Measurements from ENCODE around the gene TLE1.
A peak's percentile ranks its signal among the peaks of the same experiment; 100 is the strongest.

Gene TLE1

DNA sequence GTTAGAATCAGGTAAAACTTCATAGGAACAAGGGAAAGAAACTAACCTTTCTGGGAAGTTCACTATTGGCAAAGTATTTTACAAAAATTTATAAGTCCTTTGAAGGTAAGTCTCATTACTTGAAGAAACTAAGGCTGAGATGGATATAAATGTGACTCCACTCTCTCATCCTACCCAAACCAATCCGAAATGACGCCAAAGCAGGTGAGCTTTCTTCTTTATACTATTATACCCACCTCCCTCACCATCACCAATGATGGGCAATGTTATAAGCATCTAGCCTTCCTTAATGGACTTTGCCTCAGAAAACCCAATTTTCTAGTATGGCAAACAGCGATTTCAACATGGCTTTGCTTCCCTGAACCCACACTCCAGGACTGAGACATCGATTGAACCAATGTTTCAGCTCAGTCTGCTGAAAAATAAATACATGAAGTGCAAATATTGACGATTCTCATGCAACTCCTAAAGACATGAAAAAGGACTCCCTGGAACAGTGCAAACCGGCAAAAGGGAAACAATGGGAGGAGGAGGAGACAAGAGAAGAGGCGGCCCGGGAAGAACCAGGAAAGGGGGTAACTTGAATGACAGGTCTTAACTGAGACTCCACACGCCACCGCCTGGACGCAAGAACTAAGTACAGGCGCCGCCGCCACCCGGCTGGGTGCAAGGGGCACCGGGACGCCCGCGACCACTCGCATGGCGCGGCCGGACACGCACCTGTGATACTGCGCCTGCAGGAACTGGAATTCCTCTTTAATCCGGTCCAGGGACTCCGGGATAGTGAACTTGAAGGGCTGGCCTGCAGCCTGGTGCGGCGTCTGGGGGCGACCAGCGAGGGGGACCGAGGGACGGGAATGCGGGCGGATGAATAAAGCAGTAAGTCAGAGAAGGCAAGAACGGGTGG, 2.5 kb downstream of the TLE1 start:
- peak; percentile 94 for DNase-seq (ENCODE audit: low spot score)

DNA sequence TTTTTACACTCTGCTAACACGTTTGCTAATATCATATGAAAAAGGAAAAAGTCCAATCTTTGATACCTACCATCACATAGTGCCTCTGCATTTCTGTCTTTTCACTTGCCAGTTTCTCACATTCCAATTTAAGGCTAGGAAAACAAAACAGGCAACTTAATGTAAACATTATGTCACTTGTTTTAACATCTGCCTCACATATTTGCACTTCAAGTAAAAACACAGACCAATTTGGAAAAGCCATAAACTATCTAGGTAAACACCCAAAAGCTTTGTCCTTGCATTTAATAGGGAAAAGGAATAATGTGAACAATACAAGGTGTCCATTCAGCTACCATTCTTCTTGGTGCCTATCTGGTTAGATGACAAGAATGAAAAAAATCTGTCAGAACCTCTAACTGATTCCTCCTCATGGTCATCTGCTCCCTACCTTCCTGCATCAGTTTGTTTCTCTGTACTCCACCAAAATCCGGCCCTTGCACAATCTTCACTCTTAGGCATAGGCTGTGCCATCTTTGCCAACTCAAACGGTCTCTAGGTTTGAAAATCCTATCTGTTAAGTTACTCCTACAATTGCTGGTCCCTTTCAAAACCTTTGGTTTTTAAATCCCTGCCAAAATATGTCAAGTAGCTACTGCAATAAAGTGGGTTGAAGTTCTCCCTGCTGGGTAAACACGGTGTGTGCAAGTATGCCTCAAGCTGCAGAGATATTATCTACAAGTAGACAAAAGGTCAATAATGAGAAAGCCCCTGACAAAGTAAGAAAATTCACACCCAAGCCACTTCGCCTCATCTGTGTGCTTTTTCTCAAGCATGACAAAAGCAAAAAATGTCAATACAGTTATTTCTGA, 3.4 kb downstream of the TLE1 start:
- DNase-seq (ENCODE audit: low spot score), result no peak

DNA sequence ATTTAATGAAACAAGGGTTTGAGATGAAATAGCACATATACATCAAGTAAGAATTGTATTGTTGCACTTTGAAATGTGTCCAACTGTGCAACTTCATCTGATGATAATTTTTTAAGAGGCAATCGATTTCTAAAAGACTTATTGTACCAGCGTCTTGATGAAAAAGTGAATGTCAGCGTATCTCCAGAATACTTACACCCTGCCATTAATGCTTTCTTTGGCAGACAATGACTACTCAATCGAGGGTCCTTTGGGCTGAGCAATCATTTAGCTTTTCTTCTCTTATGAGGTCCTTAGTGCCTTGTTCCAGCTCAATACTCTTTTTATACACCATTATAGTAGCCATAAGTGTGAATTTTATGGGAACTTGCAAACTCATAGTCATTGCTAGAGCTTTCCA, 4.7 kb downstream of the TLE1 start:
- DNase-seq (ENCODE audit: low spot score), result no peak

DNA sequence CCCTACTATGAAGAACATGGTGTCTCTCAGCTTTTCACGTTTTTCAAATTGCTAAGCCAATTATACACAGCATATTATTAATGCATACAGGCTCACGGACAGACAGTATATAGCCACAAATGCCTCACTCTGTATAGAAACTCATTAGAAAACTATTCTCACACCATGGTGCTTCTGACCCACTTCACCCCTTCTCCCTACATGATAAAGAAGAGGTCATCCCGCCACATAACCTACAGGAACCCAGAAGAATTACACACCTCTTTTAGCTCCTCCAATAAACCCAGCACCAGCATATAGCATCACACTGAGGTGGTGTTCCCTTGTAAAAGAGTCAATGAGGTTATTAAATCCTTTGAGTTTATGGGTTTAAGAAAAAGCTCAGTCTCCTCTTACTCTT, 5.6 kb downstream of the TLE1 start:
- no peak for DNase-seq (ENCODE audit: low spot score)

DNA sequence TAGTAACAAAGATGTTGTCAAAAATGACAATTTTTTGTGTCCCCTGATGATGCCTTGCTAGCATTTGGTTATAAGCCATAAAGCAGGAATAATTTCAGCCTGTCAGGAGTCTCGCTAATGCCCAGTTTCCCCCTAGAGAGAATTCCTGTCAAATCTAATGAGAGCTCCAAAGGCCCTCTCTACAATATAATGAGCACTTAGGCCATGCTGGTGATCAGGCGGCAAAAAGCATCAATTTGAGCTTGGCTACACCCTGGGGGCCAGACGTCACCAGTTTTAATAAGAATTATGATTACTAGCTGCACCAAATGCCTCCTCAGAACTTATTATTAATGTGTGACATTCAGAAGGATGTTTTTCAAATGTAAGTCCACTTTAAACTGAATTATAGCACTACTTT, 6.1 kb downstream of the TLE1 start:
- no peak for DNase-seq (ENCODE audit: low spot score)

DNA sequence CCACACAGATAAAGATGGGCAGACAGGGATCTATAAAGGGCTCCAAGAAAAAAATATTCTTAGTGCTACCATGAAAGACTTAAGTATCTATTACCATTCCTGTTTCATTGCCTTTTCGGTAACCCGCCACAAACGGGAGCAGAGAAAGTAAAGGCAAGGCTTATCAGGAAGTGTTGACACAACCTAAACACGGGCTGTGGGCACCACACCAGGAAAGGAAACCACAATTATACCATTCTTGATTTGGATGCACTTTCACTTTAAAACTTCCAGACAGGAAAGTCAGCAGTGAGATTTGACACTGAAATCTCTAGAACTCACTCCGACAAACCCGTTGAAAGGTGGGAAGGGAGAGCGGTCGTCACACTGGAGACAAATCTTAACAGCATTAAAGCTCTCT, 6.5 kb downstream of the TLE1 start:
- no peak for DNase-seq (ENCODE audit: low spot score)

DNA sequence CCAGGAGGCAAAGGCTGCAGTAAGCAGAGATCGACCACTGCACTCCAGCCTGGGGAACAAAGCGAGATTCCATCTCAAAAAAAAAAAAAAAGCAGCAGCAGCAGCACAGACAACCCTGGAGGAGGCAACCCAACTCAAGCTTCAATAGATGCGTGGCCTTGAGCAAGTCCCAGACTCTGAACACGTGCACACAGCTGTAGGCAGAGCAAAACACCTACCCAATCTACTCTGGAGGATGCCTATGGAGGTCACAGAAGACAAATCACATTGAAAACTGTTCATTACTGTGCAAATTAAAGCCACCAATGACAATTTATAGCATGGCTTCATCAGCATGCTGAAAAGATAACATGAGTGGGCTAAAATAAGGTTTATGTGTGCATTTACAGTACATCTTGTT, 7.2 kb downstream of the TLE1 start:
- no peak for DNase-seq (ENCODE audit: low spot score)

DNA sequence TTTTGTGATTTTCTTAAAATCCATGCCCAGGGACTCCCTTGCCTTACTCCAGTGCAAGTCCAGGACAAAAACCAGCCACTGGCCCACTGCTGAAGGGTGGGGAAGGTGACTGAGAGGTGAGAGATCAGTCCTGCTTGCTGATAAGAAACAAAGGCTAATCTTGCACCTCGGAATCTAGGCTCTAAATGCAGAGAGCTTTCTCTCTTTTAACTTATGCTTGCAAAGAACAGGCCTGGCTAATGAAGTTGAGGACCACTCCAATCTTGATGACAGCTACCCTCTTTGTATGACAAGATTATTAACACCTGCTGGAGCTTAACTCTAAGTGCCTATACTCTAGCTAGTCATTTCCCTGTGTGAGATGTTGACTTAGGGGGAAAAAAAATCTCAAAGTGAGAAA, 8.8 kb downstream of the TLE1 start:
- no peak for DNase-seq (ENCODE audit: low spot score)

DNA sequence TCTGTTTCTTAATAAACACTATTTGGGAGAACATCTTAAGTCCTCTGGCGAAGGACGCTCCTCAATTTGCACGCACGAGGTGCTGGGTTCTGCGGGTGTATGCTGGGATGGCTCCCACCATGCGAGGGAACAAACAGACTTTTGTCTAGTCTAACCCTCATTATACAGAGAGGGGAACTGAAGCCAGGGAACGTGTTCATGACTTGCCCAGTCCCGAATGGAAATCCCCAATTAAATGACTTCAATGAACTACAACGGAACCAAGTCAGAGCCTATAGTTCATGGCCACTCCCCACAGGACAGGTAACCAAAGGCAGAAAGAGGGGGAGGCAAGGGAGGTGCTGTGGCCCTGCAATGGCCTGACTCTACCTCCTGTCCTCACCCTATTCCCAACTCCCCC, 9.3 kb downstream of the TLE1 start:
- peak; percentile 64 for DNase-seq (ENCODE audit: low spot score)

DNA sequence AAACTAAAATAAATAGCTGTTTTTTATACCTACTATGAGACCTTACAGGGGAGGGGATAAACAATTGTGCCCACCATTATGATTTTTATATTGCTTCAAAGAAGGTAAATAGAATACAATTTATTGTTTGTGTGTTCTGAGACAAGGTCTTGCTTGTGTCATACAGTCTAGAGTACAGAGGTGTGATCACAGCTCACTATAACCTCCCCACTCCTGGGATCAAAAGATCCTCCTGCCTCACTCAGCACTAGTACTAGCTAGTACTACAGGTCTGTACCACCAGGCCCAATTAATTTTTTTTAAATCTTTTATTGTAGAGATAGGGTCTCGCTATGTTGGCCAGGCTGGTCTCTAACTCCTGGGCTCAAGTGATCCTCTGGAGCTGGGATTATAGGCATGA, 11.3 kb downstream of the TLE1 start:
- DNase-seq (ENCODE audit: low spot score), result no peak

DNA sequence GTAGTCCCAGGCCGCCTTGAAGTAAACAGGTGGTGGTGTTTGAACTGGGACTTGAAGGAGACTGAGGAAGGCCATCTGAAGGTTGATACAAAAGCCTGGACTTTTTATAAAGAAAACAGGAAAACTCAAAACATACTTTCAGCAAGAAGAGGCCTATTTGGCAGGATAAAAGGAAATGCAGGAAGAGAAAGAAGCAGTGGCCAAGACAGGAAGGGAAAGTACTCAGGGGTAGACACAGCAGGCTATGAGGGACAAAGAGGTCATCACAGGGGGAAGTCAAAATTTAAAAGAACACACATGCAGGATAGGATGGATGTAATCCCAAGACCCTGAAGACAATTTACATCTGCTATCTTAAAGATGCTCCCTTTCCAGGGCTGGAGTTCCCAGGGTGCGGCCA, 13.0 kb downstream of the TLE1 start:
- no peak for DNase-seq (ENCODE audit: low spot score)

DNA sequence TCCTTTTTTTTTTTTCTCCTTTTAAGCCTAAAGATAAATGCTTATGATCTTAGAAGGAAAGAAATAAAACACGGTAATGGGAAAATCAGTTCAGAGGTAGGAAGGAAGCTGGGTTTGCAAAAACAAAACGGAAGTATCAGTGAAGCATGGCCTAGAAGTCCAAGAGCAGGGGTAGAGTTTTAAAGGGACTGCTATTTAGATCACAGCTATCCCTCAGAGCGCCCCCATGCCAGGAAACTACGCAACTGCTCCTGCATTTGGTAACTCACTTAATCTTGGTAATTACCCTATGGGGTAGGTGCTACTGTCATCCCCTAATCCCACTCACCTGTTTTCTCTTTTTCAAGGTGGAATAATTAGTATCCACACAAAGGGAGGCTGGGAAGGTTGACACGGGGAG, 16.0 kb downstream of the TLE1 start:
- DNase-seq (ENCODE audit: low spot score), result no peak

DNA sequence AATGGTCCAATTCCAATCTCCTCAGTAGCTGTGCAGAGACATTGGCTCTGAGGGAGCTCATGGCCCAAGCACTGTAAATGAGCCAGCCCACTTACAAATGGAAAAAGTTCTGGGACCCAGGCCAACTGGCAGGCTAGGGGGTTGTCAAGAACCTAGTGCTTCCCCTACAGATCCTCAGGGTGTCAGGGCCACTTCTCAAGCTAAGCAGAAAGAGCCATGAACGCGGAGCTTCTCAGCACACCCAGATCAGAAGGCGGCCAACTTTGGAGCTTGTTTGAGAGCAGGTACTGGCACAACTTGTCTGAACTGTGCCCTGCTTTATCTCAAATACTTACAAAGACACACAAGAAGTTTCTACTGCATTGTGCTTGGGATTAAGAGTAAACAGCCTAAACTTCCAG, 17.5 kb downstream of the TLE1 start:
- DNase-seq (ENCODE audit: low spot score), result peak; percentile 84

DNA sequence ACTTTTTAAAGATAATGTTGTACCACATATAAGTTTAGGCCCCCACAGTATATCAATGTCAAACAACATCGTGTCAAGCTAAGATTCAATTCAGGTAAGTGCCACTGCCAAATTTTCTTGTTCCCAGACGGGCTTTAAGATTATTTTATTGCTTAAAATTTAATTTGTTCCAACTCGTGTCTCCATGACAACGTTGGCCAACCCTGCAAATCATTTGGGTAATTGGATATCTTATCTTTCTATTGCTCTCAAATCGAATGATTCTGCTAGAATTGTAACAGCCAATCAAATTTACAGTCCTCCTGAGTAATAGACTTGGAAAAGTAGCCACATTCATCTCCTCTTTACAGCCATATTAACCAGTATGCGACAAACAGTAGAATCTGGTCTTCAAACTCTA, 19.5 kb downstream of the TLE1 start:
- no peak for DNase-seq (ENCODE audit: low spot score)

DNA sequence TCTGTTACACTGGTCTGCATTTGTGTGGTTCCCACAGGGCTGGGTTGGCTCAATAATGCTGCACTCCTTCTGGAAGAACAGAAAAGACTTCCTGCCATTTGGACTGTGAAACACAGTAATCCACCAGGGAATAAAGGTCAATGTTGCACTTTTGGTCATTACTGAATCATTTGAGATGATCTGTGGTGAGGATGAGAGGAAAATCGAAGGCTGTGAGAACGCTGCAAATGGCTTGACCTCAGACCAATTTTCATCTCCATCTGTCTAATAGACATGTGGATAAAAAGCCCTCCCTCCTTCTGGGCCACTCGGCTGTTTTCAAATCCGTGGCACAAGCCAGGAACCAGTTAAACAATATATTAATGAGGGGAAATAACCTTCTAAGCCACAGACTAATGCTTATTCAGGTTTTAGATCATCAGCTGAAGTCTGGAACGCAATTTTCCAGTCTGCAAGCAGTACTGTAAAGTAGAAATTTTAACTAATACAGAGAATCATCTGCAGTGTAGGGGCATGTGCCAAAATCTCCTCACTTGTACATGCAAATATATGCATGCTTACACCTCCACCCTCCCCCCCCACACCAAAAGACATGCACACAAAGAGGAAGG, 20.2 kb downstream of the TLE1 start:
- DNase-seq (ENCODE audit: low spot score), result no peak

DNA sequence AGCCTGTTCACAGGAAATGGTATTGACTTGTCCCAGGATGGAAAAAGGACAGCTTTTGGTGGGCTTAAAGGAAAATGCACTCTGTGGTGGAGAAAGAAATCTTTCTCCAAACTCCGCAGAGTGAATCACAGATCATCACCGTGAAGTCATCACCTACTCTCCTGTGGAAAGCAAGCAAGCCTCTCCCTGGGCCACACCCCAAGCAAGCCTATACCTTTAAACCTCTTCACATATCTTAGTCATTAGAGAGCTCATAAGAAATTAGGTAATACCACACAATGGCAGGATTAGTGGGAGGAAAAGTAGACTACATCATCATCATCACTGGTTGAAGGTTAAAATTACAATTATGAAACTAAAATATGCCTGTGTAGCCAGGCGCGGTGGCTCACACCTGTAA, 23.2 kb downstream of the TLE1 start:
- DNase-seq (ENCODE audit: low spot score), result no peak

DNA sequence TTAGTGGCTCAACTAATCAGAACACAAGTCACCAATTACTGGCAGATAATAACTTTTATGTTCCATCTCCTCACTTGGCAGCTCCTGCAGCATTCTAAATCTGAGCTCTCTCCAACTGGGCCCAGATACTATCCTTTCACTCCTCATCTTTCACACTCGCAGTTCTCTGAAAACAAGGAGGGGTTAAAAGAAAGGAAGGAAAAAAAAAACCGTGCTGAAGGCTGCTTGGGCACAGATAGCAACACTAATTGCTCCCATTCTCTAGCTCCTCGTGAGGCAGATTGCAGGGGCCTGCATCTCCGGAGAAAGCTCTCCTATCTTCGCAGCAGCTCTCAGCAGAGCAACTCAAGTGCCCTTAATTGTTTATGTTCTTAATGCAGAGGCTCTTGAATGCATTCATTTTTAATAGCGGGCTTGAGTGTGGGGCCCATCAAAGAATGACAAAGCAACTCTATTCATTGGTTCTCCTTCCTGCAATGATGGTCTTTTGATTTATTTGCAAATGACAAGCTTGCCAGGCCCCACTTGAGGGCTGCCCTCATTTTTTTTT, 23.9 kb downstream of the TLE1 start:
- DNase-seq (ENCODE audit: low spot score), result no peak

DNA sequence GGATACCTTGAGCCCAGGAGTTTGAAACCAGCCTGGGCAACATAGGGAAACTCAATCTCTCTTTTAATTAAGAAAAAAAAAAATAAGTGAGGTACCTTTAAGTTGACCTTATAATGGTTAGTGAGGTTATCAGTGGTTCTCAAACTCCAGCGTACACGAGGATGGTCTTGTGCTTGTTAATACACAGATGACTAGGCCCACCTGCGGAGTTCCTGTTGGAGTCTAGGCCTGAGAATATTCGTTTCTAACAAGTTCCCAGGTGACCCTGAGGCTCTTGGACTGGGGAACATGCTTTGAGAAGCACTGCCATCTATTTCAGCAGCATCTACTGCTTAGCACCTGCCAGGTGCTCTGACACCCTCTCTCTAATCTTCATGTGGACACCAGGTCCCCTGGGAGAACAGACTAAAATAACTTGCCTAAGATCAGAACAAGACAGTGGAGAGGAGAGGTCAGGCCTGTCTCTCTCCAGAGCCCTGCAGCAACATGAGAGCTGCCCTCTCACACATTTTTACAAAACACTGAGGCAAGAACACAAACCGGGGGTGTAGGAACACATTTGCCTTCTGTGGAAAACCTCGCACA, 24.6 kb downstream of the TLE1 start:
- no peak for DNase-seq (ENCODE audit: low spot score)

DNA sequence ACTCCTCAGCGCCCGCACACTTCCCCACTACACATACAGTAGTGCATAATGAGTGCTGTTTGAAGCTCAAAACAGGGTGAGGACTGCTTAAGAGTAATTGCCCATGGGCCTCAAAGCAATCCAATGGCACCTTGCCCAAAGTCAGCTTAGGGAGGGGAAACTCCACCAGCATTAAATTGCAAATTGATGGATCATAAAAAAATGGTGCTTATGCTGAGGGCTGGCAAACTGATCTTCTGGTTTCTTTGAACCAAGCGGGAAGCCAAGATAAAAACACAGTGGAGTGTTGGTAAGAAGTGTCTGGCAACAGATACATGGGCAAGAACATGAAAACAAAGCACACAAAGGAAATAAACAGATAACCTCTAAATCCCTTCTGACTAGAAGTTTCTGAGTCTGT, 28.0 kb downstream of the TLE1 start:
- DNase-seq (ENCODE audit: low spot score), result no peak

DNA sequence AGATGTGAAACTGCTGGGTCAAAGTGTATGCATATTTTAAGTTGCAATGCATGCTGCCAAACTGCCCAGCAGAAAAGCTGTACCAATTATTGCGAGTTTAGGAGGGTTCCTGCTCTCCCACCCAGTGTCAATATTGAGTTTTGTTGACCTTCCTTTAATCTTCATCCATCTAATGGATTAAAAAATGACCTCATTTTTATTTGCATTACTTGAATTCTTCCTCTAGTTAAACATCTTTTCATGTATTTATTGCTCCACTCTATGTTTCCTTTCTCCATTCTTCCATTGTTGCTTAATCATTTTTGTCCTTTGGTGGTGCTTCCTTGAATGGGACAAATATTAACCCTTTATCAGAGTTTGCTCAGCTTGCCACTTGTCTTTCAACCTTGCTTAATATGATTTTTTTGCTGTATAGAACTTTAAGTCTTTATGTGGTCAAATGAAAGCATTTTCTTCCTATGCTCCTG, 32.4 kb downstream of the TLE1 start:
- DNase-seq (ENCODE audit: low spot score), result no peak

DNA sequence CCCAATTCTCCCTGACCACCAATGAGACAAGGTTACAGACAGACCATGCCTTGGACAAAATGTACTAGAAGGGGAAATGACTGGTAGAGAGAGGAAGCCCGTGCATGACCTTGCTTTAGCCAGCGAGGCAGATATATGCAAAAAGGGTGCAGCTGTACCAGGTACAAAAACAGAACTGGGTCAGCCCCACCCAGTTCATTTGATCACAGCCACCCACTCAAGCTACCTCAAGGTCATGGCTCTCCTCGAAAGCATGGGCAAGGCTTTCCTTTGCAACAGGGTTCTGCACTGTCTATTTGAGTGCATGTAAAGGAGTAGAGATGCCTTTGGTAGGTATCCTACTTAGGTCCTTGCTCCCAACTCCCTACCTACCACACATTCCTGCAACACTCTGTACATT, 33.3 kb downstream of the TLE1 start:
- no peak for DNase-seq (ENCODE audit: low spot score)

DNA sequence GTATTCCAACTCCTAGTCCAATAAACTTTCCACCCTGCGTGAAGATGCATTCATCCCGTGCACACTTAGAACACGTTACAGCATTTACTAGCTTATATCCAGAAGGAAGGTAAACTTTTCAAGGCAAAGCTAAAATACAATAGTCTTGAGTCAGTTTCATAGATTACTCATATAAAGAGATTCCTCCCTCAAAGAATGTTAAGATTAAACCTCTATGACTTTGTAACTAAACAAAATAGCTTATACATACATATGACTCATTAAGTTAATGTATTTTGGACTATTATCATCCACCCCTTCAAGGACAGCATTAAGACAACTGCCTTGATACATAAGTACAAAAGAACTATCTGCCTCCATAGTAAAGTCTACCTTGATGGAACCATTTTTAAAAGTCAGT, 36.1 kb downstream of the TLE1 start:
- DNase-seq (ENCODE audit: low spot score), result no peak
